ENCODE results near the gene KIF16B. TPM values are rescaled to one million over a fixed set of nuclear protein-coding genes. Genes with fewer than 3 reads are reported as not detected.

KIF16B gene
- total RNA-seq, 8 experiments from 2014 or later: 4.5 to 11.7 (median 7.8) TPM

DNA sequence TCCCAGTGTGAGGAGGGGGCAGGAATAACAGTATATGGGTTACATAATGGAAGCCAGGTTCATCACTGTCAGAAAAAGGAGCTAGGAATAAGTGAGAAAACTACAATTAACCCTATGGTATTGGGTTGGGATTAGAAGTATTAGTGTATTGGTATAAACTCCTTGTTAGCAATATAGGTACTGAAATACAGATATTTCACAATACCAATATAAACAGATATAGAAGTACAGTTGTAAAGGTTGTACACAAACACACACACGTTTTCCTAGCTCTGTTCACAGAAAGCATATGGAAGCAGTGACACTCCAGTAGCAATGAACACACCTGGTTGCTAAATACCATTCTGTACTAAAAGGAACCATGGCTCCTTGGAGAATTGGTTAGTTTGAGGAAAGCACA, 148.5 kb downstream of the KIF16B start:
- H3K4me1 ChIP-seq (replicated peaks in 1 of 2): no peaks in the 10 kb centered on the region
- WGBS, 10 experiments: 0 to 86% (median 43%) methylated on average over 1 of the region's 1 CpG; no CpG with 5 or more reads in 5 of the 10 experiments
- no peak for ATAC-seq (replicated peaks in 6 of 8)
- H3K27ac ChIP-seq: no peak overlapping the region
- in situ Hi-C loops (cut with MboI; ENCODE audit: low pct_unique_long_range_greater_than_20kb in 2 of 9, low sequenced_read_pairs in 9 of 9, unreplicated experiment in 9 of 9): no loop called here
- no peak overlapping the region for H3K4me3 ChIP-seq

DNA sequence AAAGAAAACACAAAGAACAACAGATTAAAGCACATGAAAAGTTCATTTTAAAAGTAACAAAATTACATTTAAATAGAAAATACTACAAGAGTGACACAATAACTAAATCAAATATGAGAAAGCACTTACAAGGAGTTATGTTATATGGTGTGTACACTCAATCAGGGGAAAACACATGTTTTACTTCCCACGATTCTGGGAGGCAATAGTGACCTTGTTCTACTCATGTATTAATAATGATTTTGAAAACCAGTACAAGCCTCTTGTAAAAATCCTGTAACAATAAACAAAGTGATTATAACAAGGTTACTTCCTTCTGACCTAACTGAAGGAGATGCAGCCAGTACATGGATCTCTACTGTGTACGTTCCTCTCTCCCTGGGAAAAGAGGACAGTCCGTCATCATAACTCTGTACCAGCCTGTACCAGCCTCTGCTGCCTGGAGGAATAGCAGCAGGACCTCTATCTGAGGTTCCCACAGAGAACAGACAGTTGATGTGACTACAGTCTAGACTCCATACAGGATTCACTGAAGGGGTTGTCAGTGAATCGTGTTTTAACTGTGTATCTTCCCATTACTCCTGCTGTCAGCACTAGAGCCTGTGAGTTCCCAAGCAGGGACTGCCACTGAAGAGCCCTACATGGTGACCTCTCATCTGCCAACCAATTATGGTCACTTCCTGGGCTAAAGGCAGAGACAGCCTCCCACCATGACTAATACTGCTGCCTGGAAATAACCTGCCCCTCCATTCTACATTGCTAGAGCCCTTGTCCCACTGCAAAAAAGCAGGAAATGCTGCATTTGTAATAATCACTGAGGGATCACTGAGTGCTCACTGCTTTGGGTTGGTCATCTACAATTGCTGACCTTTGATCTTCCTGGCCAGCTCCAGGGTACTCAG, 149.7 kb downstream of the KIF16B start:
- Histone ChIP-seq H3K4me1 (replicated peaks in 1 of 2) (no peaks in the 10 kb centered on the region), H3K27ac (no peak overlapping the region), H3K4me3 (no peak overlapping the region)
- WGBS, 10 experiments: 60 to 100% (median 88%) methylated on average over 1 to 4 of the region's 4 CpGs
- peak in 1 of 8 experiments; percentile 20 for ATAC-seq (replicated peaks in 6 of 8)
- in situ Hi-C loops (cut with MboI; ENCODE audit: low pct_unique_long_range_greater_than_20kb in 2 of 9, low sequenced_read_pairs in 9 of 9, unreplicated experiment in 9 of 9): no loop called here

GRCh38 chr20:16419138-16419715, 154.0 kb downstream of the KIF16B start:
- no peak for ATAC-seq (replicated peaks in 6 of 8)
- no peak overlapping the region for H3K4me3 ChIP-seq
- WGBS, 10 experiments: 0 to 100% (median 90%) methylated on average over 1 to 2 of the region's 2 CpGs; no CpG with 5 or more reads in 1 of the 10 experiments
- H3K27ac ChIP-seq: no peak overlapping the region
- no peaks in the 10 kb centered on the region for H3K4me1 ChIP-seq (replicated peaks in 1 of 2)
- in situ Hi-C loops (cut with MboI; ENCODE audit: low pct_unique_long_range_greater_than_20kb in 2 of 9, low sequenced_read_pairs in 9 of 9, unreplicated experiment in 9 of 9): no loop called here

- in situ Hi-C loops (cut with MboI; ENCODE audit: low pct_unique_long_range_greater_than_20kb in 2 of 9, low sequenced_read_pairs in 9 of 9, unreplicated experiment in 9 of 9): no loop called here
- Histone ChIP-seq H3K27ac (no peak overlapping the region), H3K4me3 (no peak overlapping the region)
These were observed 154.6 kb downstream of the KIF16B start for GRCh38 chr20:16418616-16419015.

DNA sequence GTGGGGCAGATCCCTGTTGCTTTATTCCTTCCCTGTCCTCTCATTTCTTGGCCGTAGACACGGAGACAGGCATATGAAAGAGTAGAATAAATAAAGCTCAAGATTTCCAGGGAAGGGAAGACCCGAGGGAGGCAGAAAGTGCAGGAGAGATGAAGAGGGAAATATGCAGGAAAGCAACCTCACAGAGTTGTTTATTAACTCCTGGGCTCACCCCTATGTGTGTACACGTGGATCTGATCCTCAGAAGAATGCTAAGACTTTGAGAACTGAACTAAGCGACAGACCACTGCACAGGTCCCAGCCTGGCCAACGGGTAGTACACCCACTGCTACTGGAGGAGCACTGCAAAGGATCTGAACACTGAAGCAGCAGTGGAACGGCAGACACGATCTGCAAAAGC, 156.2 kb downstream of the KIF16B start:
- Histone ChIP-seq H3K4me1 (replicated peaks in 1 of 2) (no peaks in the 10 kb centered on the region), H3K4me3 (no peak overlapping the region), H3K27ac (no peak overlapping the region)
- in situ Hi-C loops (cut with MboI; ENCODE audit: low pct_unique_long_range_greater_than_20kb in 2 of 9, low sequenced_read_pairs in 9 of 9, unreplicated experiment in 9 of 9): no loop called here
- no peak for ATAC-seq (replicated peaks in 6 of 8)
- WGBS, 10 experiments: 20 to 95% (median 84%) methylated on average over 1 to 8 of the region's 8 CpGs; no CpG with 5 or more reads in 1 of the 10 experiments

More at GRCh38 chr20:16418616-16419015, 154.6 kb downstream of the KIF16B start:
- 71 to 100% (median 100%) methylated on average over 1 of the region's 1 CpG; no CpG with 5 or more reads in 5 of the 10 experiments for WGBS, 10 experiments
- no peaks in the 10 kb centered on the region for H3K4me1 ChIP-seq (replicated peaks in 1 of 2)
- peak in 3 of 8 experiments; percentile 62 to 99 (median 64) for ATAC-seq (replicated peaks in 6 of 8)

- no peaks in the 10 kb centered on the region for H3K4me1 ChIP-seq (replicated peaks in 1 of 2)
- WGBS, 10 experiments: 71 to 100% (median 93%) methylated on average over 1 to 4 of the region's 4 CpGs; no CpG with 5 or more reads in 1 of the 10 experiments
- H3K4me3 ChIP-seq: no peak overlapping the region
- in situ Hi-C loops (cut with MboI; ENCODE audit: low pct_unique_long_range_greater_than_20kb in 2 of 9, low sequenced_read_pairs in 9 of 9, unreplicated experiment in 9 of 9): no loop called here
- no peak overlapping the region for H3K27ac ChIP-seq
- peak in 3 of 8 experiments; percentile 47 to 87 (median 81) for ATAC-seq (replicated peaks in 6 of 8)
These were observed 157.9 kb downstream of the KIF16B start for GRCh38 chr20:16415071-16416053.

- no peak overlapping the region for H3K4me3 ChIP-seq
- ATAC-seq (replicated peaks in 6 of 8): no peak
- WGBS, 10 experiments: 0 to 100% (median 95%) methylated on average over 1 of the region's 1 CpG; no CpG with 5 or more reads in 2 of the 10 experiments
- H3K27ac ChIP-seq: no peak overlapping the region
- no peaks in the 10 kb centered on the region for H3K4me1 ChIP-seq (replicated peaks in 1 of 2)
- in situ Hi-C loops (cut with MboI; ENCODE audit: low pct_unique_long_range_greater_than_20kb in 2 of 9, low sequenced_read_pairs in 9 of 9, unreplicated experiment in 9 of 9): no loop called here
These were observed 160.3 kb downstream of the KIF16B start for GRCh38 chr20:16412906-16413305.

GRCh38 chr20:16411361-16411760, 161.9 kb downstream of the KIF16B start:
- Histone ChIP-seq H3K4me1 (replicated peaks in 1 of 2) (no peaks in the 10 kb centered on the region), H3K4me3 (no peak overlapping the region), H3K27ac (no peak overlapping the region)
- in situ Hi-C loops (cut with MboI; ENCODE audit: low pct_unique_long_range_greater_than_20kb in 2 of 9, low sequenced_read_pairs in 9 of 9, unreplicated experiment in 9 of 9): no loop called here
- WGBS, 10 experiments: 54 to 100% (median 93%) methylated on average over 1 to 3 of the region's 3 CpGs; no CpG with 5 or more reads in 2 of the 10 experiments
- no peak for ATAC-seq (replicated peaks in 6 of 8)

DNA sequence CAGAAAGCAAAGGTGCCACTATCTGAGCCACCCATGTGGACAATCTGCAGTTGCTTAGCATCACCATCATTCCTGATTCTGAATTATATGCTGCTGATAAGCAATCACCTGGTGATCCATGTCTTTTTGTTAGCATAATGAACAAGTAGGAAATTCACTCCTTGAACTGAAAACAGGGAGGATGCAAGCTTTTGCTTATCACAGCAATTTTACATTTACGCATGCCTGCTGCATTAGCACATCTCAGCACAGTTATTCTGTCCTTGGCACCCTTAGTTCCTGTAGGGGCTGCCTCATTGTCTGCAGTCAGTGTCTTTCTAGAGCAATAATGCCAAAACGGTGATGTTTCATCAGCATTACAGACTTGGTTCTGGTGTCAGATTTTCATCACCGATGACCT, 162.6 kb downstream of the KIF16B start:
- no peaks in the 10 kb centered on the region for H3K4me1 ChIP-seq (replicated peaks in 1 of 2)
- 67 to 100% (median 100%) methylated on average over 1 to 3 of the region's 3 CpGs; no CpG with 5 or more reads in 2 of the 10 experiments for WGBS, 10 experiments
- no peak overlapping the region for H3K27ac ChIP-seq
- ATAC-seq (replicated peaks in 6 of 8): peak in 1 of 8 experiments; percentile 34
- no peak overlapping the region for H3K4me3 ChIP-seq
- in situ Hi-C loops (cut with MboI; ENCODE audit: low pct_unique_long_range_greater_than_20kb in 2 of 9, low sequenced_read_pairs in 9 of 9, unreplicated experiment in 9 of 9): no loop called here

- H3K27ac ChIP-seq: no peak overlapping the region
- in situ Hi-C loops (cut with MboI; ENCODE audit: low pct_unique_long_range_greater_than_20kb in 2 of 9, low sequenced_read_pairs in 9 of 9, unreplicated experiment in 9 of 9): no loop called here
- ATAC-seq (replicated peaks in 6 of 8): no peak
- H3K4me1 ChIP-seq (replicated peaks in 1 of 2): no peaks in the 10 kb centered on the region
- WGBS, 10 experiments: 83 to 100% (median 90%) methylated on average over 1 of the region's 1 CpG; no CpG with 5 or more reads in 2 of the 10 experiments
- H3K4me3 ChIP-seq: no peak overlapping the region
These were observed 164.3 kb downstream of the KIF16B start for GRCh38 chr20:16408981-16409380.

DNA sequence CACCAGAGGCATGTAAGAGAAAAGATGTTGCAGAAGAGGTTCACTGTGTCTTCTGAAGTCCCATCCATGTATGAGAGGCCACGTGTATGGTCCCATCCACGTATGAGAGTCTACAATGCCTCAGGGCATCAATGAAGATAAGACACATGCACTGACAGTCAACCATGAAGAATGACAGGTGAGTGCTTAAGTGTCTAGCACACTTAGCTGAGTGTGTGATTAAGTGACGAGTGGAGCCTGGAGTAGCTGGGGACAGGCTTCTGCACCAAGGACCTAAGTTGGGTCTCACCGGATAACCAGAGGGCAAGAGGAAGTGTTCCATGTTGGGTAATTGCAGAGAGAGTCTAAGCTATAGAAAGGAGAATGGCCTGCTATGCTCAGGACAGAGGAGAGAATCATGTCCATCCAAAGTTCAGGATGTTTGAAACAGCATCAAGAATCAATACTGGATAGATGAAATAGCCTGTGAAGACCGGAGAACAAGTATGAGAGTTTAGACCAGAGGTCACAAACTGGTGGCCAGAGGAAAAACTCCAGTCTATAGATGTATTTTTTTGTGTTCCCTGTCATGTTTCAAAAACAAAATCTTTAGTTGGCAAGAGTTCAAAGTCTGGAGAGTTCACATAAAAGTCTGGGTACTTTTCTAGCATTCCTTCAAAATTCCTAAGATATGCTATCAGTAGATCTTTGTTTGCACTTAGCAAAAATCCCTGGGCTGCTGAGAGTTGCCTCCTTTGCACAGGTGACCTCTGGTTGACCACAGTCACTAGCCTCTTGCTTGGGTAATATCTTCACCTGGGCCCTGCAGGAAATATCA, 165.8 kb downstream of the KIF16B start:
- no peak for ATAC-seq (replicated peaks in 6 of 8)
- Histone ChIP-seq H3K4me1 (replicated peaks in 1 of 2) (no peaks in the 10 kb centered on the region), H3K27ac (no peak overlapping the region), H3K4me3 (no peak overlapping the region)
- WGBS, 10 experiments: 70 to 100% (median 82%) methylated on average over 1 to 5 of the region's 5 CpGs; no CpG with 5 or more reads in 3 of the 10 experiments
- in situ Hi-C loops (cut with MboI; ENCODE audit: low pct_unique_long_range_greater_than_20kb in 2 of 9, low sequenced_read_pairs in 9 of 9, unreplicated experiment in 9 of 9): no loop called here

DNA sequence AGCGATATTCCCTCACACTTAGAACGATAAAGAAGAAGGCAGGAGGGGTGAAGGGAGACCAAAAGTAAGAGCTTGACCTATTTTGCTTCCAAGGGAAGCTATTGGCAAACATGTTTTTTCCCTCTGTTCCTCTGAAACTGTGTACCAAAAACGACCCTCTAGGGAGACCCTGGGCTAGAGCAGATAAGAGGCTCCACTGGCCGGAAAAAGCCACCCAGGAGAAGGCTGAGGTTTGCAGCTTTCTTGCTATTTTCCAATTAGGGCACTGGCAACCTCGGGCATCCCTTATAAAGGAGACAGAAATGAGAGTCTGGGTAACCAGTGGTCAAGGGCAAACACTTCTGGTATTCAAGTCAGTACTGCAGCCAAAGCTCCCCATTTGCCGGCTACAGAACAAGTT, 168.0 kb downstream of the KIF16B start:
- 13 to 100% (median 78%) methylated on average over 1 to 5 of the region's 6 CpGs; no CpG with 5 or more reads in 2 of the 10 experiments for WGBS, 10 experiments

More for the DNA sequence above, 168.0 kb downstream of the KIF16B start:
- Histone ChIP-seq H3K4me1 (replicated peaks in 1 of 2) (no peaks in the 10 kb centered on the region), H3K4me3 (no peak overlapping the region), H3K27ac (no peak overlapping the region)
- in situ Hi-C loops (cut with MboI; ENCODE audit: low pct_unique_long_range_greater_than_20kb in 2 of 9, low sequenced_read_pairs in 9 of 9, unreplicated experiment in 9 of 9): no loop called here
- ATAC-seq (replicated peaks in 6 of 8): no peak
